Heart right ventricle (tissue), 16 donors: Measurements from ENCODE around the gene KCNK18. TPM values are rescaled to one million over a fixed set of nuclear protein-coding genes. Genes with fewer than 3 reads are reported as not detected.

Source experiments
- ATAC-seq, 8 donors: fragments of 200-7000 bp; cut with Tn5 transposase; one replicate each; pipeline ENCODE4 v1.9.1; 2020; ENCODE audit warnings: mild to moderate bottlenecking in 8 of 8, moderate library complexity in 8 of 8, moderate number of reproducible peaks in 1 of 8
- DNase-seq, 2 donors: peaks; one replicate each; pipeline ENCODE4 v3.0.0-alpha.2; 2020
- H3K27ac ChIP-seq, 10 donors: fragments of 200-600 bp; sonication (generic) in 2 of 10; one replicate each; pipeline versions ENCODE4 v1.5.0 to v1.8.0; 2020 to 2022; ENCODE audit warnings: mild to moderate bottlenecking in 3 of 10
- H3K27me3 ChIP-seq, 7 donors: fragments of 200-600 bp; one replicate each; pipeline ENCODE4 v1.8.0; 2021 to 2022; ENCODE audit warnings: mild to moderate bottlenecking in 2 of 7
- H3K36me3 ChIP-seq, 9 donors: fragments of 200-600 bp; sonication (generic) in 1 of 9; one replicate each; pipeline versions ENCODE4 v1.5.0 to v1.8.0; 2020 to 2022; ENCODE audit warnings: mild to moderate bottlenecking in 2 of 9
- H3K4me1 ChIP-seq, 9 donors: fragments of 200-600 bp; sonication (generic) in 1 of 9; one replicate each; pipeline versions ENCODE4 v1.5.0 to v1.8.0; 2020 to 2022; ENCODE audit warnings: mild to moderate bottlenecking in 4 of 9
- H3K4me3 ChIP-seq, 10 donors: fragments of 200-600 bp; sonication (generic) in 2 of 10; one replicate each; pipeline versions ENCODE4 v1.5.0 to v1.8.0; 2020 to 2022; ENCODE audit warnings: mild to moderate bottlenecking in 7 of 10, moderate library complexity in 2 of 10
- H3K9me3 ChIP-seq, 11 donors: fragments of 200-600 bp in 10 of 11; sonication (generic) in 2 of 11; one replicate each; pipeline versions ENCODE4 v1.5.0 to v1.8.0; 2013 to 2022; ENCODE audit warnings: mild to moderate bottlenecking in 2 of 11, control low read depth in 1 of 11, moderate library complexity in 1 of 11
- WGBS, 2 donors: extraction: QIAGEN DNeasy Blood & Tissue Kit; methylation state at CpG; one replicate each; pipeline ENCODE4 v1.1.7; 2013; ENCODE audit warnings: inconsistent platforms in 1 of 2; 5-methylcytosine and 5-hydroxymethylcytosine counted together
- intact Hi-C, 10 donors: fragments of 100-400 bp; cut with DNase I; formaldehyde crosslinking; loops; one replicate each; pipeline versions ENCODE4 v1.11.1 to v1.14.2; 2022
- polyA plus RNA-seq, 2 donors: library from polyadenylated mRNA; stranded (reverse); fragments of 200-250 nt; gene quantifications; one replicate each; pipeline ENCODE4 v1.2.3, GENCODE V29; 2013
- total RNA-seq, 10 donors: library from RNA; stranded (reverse); fragmentation: NEBNext Ultra II Directional in 3 of 10; extraction: Animal tissue kit (Norgen Biotek cat#: 25700) in 3 of 10; gene quantifications; one replicate each; pipeline versions ENCODE4 v1.2.1 to v1.2.4, GENCODE V29; 2021 to 2023
- TF ChIP-seq, protein P1 (sequence below), 9 donors: fragments of 200-600 bp; sonication (generic) in 2 of 9; IDR thresholded peaks; one replicate each; pipeline versions ENCODE4 v1.5.0 to v1.8.0; 2021 to 2022; ENCODE audit warnings: antibody characterized with exemption in 9 of 9, mild to moderate bottlenecking in 5 of 9, moderate library complexity in 1 of 9
- donor health status: Arrhythmogenic right ventricular cardiomyopathy.
- donor health status: ischemic (EF 13 %, LVEDD 7.1; RV severe dilation, severe dysfunction).
- donor health status: healthy with polysubstance abuse.
- donor health status: DM: no; HTN: yes; CAD: no.
- donor health status: DM: no; HTN: no; CAD: no.
- donor health status: ischemic (EF 25% LVEDD 6.9; RV normal size, moderate dysfunction).
- donor health status: ischemic (EF 25% LVEDD 5.7; RV mildly dilated, moderate dysfunction).
- donor health status: healthy.
- donor health status: DM: yes; HTN: yes; CAD: no.
- donor health status: Ischemic cardiomyopathy.
- donor health status: ischemic (EF 35%, LVEDD 5.7; RV mildly dilated, moderate dysfunction).
- donor health status: nonischemic (EF 11% LVEDD 7.7; RV severe dilation, severe dysfunction).
- donor health status: DM: yes; HTN: yes; CAD: no.
- donor health status: PGD.
- donor health status: ischemic (EF 29% LVEDD 5.4; RV normal size, mild dysfunction).
- donor health status: nonischemic (EF 23%, LVEDD 6.1; RV moderate dilation, normal function).

KCNK18 gene
- total and polyA plus RNA-seq, 12 donors = not detected

DNA sequence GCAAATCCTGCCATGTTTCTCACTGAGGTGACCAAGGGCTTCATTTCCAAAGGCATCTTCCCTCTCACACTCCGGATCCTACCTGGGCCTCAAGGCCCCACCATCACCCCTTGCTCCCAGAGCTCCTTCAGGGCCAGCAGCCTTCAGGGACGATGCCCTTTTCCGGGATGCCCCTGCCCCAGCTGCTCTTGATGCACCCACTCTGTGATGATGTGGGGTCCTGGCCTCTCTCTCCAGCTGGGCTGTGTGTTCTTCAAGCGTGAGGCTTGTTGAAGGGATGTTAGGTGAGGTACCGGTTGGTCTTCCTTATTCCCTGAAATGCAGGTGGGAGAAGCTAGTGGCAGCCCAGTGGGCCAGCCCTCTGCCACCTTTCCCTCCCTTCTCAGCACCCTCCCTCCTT, 25.3 kb downstream of the KCNK18 start:
- H3K9me3 ChIP-seq = no peaks in the 10 kb centered on the region
- WGBS, 2 donors = 87 to 91% methylated on average over 5 of the region's 5 CpGs
- DNase-seq (no peak), ATAC-seq (no peak)
- no peak overlapping the region for H3K4me3 ChIP-seq
- peaks cover 0 to 80% (median 48%) of the 10 kb centered on the region in 7 donors for H3K27me3 ChIP-seq
- intact Hi-C loops = loop anchor here in 1 of 10 donors (10.0 kb wide), 1 partner anchor 92 kb away; no protein-coding TSS in a partner anchor
- H3K36me3 ChIP-seq = no peaks in the 10 kb centered on the region
- H3K27ac ChIP-seq = no peak overlapping the region
- TF ChIP-seq, protein P1, sequence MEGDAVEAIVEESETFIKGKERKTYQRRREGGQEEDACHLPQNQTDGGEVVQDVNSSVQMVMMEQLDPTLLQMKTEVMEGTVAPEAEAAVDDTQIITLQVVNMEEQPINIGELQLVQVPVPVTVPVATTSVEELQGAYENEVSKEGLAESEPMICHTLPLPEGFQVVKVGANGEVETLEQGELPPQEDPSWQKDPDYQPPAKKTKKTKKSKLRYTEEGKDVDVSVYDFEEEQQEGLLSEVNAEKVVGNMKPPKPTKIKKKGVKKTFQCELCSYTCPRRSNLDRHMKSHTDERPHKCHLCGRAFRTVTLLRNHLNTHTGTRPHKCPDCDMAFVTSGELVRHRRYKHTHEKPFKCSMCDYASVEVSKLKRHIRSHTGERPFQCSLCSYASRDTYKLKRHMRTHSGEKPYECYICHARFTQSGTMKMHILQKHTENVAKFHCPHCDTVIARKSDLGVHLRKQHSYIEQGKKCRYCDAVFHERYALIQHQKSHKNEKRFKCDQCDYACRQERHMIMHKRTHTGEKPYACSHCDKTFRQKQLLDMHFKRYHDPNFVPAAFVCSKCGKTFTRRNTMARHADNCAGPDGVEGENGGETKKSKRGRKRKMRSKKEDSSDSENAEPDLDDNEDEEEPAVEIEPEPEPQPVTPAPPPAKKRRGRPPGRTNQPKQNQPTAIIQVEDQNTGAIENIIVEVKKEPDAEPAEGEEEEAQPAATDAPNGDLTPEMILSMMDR (IDR thresholded peaks at IDR 0.05) = no peak
- peaks cover 0 to 3% (median 0%) of the 10 kb centered on the region in 9 donors for H3K4me1 ChIP-seq

DNA sequence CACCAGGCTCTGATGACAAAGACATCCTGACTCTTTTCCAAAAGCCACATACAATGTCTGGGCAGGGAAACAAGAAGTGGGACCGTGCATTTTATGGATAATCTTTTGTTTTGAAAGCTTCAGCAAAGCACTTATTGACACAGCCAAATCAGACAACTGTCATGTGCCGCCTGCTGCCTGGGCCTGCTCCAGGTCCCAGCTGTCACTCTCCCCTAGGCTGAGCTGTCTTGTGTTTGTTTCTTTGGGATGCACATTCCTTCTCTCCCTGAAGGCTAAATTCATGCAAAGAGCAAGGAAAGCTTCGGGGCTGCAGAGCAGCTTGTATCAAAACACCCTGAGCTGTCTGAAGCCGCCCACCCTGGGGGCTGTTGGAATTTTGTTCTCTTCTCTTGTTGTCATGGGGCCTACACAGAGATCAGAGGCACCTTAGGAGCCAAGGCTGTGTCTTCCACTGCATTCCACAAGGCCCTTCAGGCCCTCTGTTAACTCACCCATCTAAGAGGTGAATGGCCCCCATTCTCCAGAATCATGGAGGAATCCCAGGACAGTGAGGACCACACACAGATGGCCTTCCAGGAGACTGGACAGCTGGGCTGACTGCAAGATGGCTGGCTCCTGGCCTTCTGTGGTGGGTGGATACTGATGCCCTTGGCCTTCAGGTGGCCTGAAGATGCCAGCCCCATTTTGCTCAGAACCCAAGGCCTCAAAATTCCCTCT, 25.8 kb downstream of the KCNK18 start:
- no peak for ATAC-seq
- H3K27me3 ChIP-seq = peaks cover 0 to 78% (median 50%) of the 10 kb centered on the region in 7 donors
- H3K4me3 ChIP-seq = no peak overlapping the region

GRCh38 chr10:117223693-117224430, 26.6 kb downstream of the KCNK18 start:
- ATAC-seq (no peak), DNase-seq (no peak)
- 83 to 85% methylated on average over 7 of the region's 7 CpGs for WGBS, 2 donors
- intact Hi-C loops = loop anchor here in 1 of 10 donors (10.0 kb wide), 1 partner anchor 91 kb away; no protein-coding TSS in a partner anchor
- no peaks in the 10 kb centered on the region for H3K9me3 ChIP-seq
- H3K36me3 ChIP-seq = no peaks in the 10 kb centered on the region
- no peak overlapping the region for H3K4me3 ChIP-seq
- H3K27ac ChIP-seq = no peak overlapping the region
- TF ChIP-seq, protein P1 (IDR thresholded peaks at IDR 0.05) = no peak
- H3K27me3 ChIP-seq = peaks cover 0 to 71% (median 44%) of the 10 kb centered on the region in 7 donors
- no peaks in the 10 kb centered on the region for H3K4me1 ChIP-seq

More for the DNA sequence above, 25.8 kb downstream of the KCNK18 start:
- TF ChIP-seq, protein P1 (IDR thresholded peaks at IDR 0.05) = no peak
- no peaks in the 10 kb centered on the region for H3K36me3 ChIP-seq
- no peak overlapping the region for H3K27ac ChIP-seq
- no peaks in the 10 kb centered on the region for H3K9me3 ChIP-seq
- 57 to 66% methylated on average over 4 of the region's 4 CpGs for WGBS, 2 donors
- no peaks in the 10 kb centered on the region for H3K4me1 ChIP-seq
- DNase-seq = no peak
- intact Hi-C loops = loop anchor here in 1 of 10 donors (10.0 kb wide), 1 partner anchor 92 kb away; no protein-coding TSS in a partner anchor

GRCh38 chr10:117224881-117225280, 27.6 kb downstream of the KCNK18 start:
- peaks cover 0 to 73% (median 48%) of the 10 kb centered on the region in 7 donors for H3K27me3 ChIP-seq
- H3K9me3 ChIP-seq = no peaks in the 10 kb centered on the region
- TF ChIP-seq, protein P1 (IDR thresholded peaks at IDR 0.05) = no peak
- 70 to 74% methylated on average over 3 of the region's 3 CpGs for WGBS, 2 donors
- intact Hi-C loops = loop anchor here in 1 of 10 donors (10.0 kb wide), 1 partner anchor 90 kb away; no protein-coding TSS in a partner anchor
- no peak for ATAC-seq
- H3K4me1 ChIP-seq = no peaks in the 10 kb centered on the region
- H3K36me3 ChIP-seq = no peaks in the 10 kb centered on the region
- no peak for DNase-seq
- H3K4me3 ChIP-seq = no peak overlapping the region
- H3K27ac ChIP-seq = no peak overlapping the region
